HUDEP-2 (cell line): ENCODE data around the gene GJB3.
"Not testable (repeated sequence)": the region's sequence is repeated elsewhere in the genome, so short reads cannot be mapped to it uniquely, and the experiment has no call there.

Experiments used
- DNase-seq, 76 experiments: peaks; one replicate each; lab custom pipeline; 2025; ENCODE audit not compliant: unreplicated experiment in 76 of 76; lab: John Stamatoyannopoulos, UW

GJB3 gene

GRCh38 chr1:34785231-34785874, 4.3 kb downstream of the GJB3 start:
- no peak for DNase-seq

- DNase-seq, result no peak
Observed at GRCh38 chr1:34785875-34786470, 5.0 kb downstream of the GJB3 start.

GRCh38 chr1:34786521-34787325, 5.7 kb downstream of the GJB3 start:
- DNase-seq, result peak in 47 of 76 experiments; percentile 3 to 70 (median 28)

GRCh38 chr1:34787461-34788420, 6.7 kb downstream of the GJB3 start:
- peak in 12 of 76 experiments; percentile 2 to 29 (median 10) for DNase-seq

GRCh38 chr1:34790985-34791384, 10.0 kb downstream of the GJB3 start:
- no peak for DNase-seq

- no peak for DNase-seq
Observed at GRCh38 chr1:34792424-34792823, 11.4 kb downstream of the GJB3 start.

- DNase-seq, result no peak
Observed at GRCh38 chr1:34792868-34793727, 12.1 kb downstream of the GJB3 start, which contains the start of gene GJA4. TSS of gene GJA4 (plus strand) at chr1:34792999. CDS start at chr1:34794214, 1,215 bp downstream.

- DNase-seq, result no peak
Observed at GRCh38 chr1:34794001-34794789, 13.2 kb downstream of the GJB3 start.

- no peak for DNase-seq
Observed at GRCh38 chr1:34794790-34795180, 13.8 kb downstream of the GJB3 start.

GRCh38 chr1:34795916-34796315, 14.9 kb downstream of the GJB3 start:
- no peak for DNase-seq

- no peak for DNase-seq
Observed at GRCh38 chr1:34796990-34797389, 16.0 kb downstream of the GJB3 start.

- DNase-seq, result no peak
Observed at GRCh38 chr1:34800214-34800613, 19.2 kb downstream of the GJB3 start.

- no peak for DNase-seq
Observed at GRCh38 chr1:34803770-34804169, 22.8 kb downstream of the GJB3 start.

GRCh38 chr1:34806396-34806795, 25.4 kb downstream of the GJB3 start:
- no peak for DNase-seq

- no peak for DNase-seq
Observed at GRCh38 chr1:34808051-34808810, 27.2 kb downstream of the GJB3 start.

GRCh38 chr1:34810781-34811180, 29.8 kb downstream of the GJB3 start:
- not testable (repeated sequence) for DNase-seq

- DNase-seq, result no peak
Observed at GRCh38 chr1:34816332-34816731, 35.3 kb downstream of the GJB3 start.

GRCh38 chr1:34816778-34817177, 35.8 kb downstream of the GJB3 start:
- DNase-seq, result no peak
